Activated CD4-positive, CD25-positive, alpha-beta regulatory T cell treated with anti-CD3 and anti-CD28 coated beads, Interleukin-2, amount 50 U/mL, for 24 hours (primary cell): ENCODE data around the gene PEX14.

Experiments
- ATAC-seq, 2 donors: fragments of 150-1000 bp; cut with Tn5 transposase; one replicate each; pipeline ENCODE4 v1.10.0; 2021; ENCODE audit warnings: mild to moderate bottlenecking in 1 of 2, moderate library complexity in 1 of 2

PEX14 gene

GRCh38 chr1:10622910-10623685 lies 148.3 kb downstream of the PEX14 start:
- ATAC-seq, result no peak

- no peak for ATAC-seq
Observed at GRCh38 chr1:10623686-10624145, 149.0 kb downstream of the PEX14 start.

DNA sequence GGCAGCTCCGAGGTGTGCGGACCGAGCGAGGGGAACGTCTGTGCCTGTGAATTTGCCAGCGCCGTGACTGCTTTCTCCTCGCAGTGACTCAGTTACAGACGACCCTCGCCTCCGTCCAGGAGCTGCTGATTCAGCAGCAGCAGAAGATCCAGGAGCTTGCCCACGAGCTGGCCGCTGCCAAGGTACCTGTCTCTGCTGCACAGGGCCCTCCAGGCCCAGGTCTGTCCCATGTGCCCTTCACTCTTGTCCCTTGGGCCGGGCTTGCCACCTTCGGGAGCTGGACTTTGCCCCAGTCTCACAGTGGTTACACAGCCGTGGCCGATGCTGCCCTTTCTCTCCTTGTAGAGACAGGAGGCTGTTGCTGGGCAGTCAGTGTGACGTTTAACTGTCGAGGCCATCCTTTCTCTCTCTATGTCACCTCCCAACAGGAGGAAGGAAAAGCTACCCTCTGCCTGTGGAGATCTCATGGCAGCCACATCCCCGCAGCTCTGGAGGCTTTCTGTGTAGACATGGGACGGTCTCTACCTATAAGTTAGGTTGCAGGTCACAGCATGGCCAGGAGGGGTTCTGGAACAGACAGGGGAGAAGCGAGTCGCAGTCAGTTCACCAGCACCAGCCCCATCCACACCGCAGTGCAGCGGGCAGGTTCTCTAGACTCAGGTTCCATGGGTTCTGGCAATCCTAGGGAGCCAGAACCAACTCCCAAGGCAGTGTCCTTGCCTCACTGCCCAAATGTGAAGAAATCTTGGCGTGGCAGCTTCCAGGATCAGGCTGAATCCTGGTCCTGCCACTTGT lies 149.7 kb downstream of the PEX14 start:
- no peak for ATAC-seq

DNA sequence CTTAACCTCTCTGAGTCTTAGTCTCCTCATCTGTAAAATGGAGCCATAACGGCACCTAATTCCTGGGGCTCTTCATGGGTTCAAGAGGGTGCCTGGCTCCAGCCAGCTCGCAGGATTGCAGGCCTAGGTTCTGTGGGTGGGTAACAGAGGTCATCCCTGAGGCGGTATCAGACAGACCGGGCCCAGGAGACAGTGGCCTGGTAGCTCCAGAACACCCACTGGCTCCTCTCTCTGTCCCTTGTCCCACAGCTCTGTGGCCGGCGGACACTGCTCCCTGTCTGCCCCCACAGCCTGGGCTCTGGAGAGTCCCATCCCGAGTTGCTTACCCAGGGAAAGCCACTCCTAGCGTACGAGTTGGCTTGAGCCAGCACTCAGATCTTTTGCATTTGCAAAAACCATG lies 150.3 kb downstream of the PEX14 start:
- no peak for ATAC-seq

DNA sequence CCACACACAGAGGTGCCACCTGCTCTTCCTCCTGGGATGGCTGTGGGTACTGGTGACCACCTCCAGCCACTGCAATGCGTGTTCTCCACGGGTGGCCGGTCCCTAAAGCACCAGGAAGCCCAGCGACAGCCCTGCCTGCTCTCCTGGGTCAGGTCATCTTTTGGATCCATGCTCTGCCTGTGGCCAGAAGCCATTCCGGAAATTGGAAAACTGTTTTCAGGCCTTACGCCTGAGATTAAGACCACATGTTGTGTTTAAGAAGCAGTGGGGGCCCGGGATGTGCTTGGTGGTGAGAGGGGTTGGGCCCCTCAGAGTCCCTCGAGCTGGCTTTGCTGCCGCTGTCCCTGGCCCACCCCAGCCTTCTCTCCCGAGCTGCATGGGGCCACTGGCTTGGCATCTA lies 150.8 kb downstream of the PEX14 start:
- no peak for ATAC-seq

- no peak for ATAC-seq
Observed at GRCh38 chr1:10626131-10626731, 151.5 kb downstream of the PEX14 start.

GRCh38 chr1:10626791-10627410 lies 152.2 kb downstream of the PEX14 start:
- no peak for ATAC-seq

- ATAC-seq, result no peak
Observed at GRCh38 chr1:10628685-10629084, 153.9 kb downstream of the PEX14 start.

DNA sequence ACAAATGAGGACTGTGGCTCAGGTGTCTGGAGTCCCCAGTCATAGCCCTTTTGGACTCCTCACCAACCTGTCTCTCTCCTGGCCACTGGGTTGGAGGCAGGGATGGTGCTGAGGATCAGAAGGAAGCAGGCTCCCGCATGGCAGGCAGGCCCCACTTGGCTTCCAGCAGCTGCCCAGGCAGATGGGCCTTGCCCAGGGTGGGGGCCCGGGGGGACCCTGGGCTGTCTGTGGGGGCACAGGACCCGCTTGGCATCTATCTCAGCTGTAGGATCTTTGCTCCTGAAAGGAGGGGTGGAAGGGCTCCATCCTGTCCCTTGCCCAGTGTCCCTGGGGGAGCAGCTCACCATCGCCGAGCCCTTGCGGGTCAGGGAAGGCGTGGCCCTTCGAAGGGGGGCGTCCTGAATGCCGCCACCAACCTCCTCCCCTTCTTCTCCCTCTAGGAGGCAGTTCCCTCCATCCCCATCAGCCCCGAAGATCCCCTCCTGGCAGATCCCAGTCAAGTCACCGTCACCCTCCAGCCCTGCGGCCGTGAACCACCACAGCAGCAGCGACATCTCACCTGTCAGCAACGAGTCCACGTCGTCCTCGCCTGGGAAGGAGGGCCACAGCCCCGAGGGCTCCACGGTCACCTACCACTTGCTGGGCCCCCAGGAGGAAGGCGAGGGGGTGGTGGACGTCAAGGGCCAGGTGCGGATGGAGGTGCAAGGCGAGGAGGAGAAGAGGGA lies 154.5 kb downstream of the PEX14 start:
- no peak for ATAC-seq

GRCh38 chr1:10629816-10630571 lies 155.2 kb downstream of the PEX14 start:
- ATAC-seq, result no peak

GRCh38 chr1:10630661-10631120 lies 155.9 kb downstream of the PEX14 start:
- no peak for ATAC-seq

DNA sequence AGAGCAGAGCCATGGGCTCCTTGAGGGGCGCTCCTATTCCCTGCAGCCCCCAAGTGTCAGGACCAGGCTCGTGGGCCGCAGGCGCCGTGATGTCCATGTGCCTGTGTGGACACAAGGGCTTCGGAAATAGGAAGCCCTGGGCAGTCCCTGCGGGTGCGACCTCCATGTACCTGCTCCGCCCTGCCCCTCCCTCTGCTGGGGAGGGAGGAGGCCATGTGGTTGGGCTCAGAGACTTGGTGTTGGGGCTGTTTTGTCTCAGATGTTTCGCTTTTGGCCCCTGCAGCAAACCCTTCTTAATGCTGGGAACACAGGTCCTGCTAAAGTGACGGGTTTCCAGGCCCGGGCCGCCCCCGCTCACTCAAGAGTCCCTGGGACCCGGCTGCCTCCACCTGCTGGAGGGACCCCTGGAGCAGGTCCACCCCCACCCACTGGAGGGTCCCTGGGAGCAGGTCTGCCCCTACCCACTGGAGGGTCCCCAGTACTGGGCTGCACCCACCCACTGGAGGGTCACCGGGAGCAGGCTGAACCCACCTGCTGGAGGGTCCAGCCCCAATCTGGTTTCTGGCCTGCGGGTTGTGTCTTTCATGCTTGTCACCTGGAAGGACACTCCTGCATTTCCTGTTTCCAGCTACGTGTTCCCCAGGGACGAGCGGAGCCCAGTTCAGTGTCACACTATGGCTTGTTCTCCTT lies 156.5 kb downstream of the PEX14 start:
- ATAC-seq, result no peak

DNA sequence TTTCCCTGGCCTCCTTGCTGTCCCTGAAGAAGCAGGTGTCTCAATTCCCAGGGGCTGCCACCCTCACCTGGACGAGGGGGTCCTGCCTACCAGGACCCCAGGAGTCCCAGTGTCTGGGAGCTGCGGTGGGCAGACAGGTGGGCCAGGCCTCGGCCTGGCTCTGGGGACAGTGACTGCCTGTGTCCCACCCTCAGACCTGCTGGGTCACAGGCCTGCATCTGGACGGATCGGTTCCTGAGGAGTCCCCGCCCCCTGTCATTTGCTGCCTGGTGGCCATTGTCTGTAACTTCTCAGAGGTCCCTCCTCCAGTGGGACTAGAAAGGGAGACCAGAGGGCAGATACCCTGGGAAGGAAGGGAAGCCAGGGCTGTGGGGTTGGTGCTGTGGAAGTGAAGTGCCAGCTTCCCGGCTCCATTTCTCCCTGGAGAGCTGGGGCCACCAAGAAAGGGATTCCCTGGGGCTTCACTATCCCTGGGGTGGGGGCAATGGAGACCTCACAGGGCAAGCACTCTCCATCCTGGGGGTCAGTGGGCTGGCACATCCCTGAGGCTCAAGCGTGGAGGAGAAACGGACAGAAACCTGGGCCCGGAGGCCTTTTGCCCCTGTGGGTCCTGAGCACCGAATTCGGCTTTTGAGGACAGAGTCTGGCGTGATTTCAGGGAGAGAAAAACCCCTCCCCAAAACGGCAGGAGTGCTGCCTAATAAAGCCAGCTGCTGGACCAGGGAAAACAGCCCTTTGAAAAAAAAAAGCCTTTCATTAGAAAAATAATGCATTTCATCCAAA lies 157.3 kb downstream of the PEX14 start:
- no peak for ATAC-seq

DNA sequence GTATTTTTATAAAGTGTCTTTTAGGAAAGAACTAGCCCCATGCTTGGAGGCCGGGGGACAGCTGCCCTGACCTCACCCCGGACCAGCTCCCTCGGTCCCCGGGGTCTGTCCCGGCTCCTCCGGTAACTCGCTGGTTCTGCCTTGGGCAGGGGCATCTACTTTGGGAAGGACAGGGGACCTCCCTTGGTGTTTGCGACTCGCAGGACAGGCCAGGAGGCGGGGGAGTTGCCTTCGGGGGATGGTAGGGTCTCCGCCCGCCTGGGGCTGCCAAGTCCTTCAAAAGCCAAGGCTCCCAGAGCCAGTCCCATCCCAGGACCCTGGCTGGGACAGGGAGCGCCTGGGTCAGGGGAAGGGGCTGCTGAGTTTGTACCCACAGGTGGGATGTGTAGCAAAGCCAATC lies 157.9 kb downstream of the PEX14 start:
- no peak for ATAC-seq

DNA sequence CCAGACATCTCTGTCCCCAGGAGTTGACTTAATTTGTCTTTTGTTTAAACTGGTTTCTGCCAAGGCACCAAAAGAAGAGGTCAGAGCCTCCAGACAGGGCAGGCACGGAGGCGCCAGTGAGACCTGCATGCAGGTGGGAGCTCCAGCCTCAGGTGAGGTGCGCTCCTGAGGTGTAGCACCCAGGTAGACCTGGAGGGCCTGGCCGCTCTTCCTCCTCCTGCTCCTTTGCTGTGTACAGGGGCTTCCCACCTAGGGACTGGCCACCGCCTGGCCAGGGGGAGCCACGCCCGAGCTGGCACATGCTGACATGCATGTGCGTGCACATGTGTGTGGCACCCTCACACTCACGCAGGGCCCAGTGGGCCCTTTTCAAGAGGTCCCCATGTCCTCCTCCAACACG lies 158.7 kb downstream of the PEX14 start:
- ATAC-seq, result no peak

DNA sequence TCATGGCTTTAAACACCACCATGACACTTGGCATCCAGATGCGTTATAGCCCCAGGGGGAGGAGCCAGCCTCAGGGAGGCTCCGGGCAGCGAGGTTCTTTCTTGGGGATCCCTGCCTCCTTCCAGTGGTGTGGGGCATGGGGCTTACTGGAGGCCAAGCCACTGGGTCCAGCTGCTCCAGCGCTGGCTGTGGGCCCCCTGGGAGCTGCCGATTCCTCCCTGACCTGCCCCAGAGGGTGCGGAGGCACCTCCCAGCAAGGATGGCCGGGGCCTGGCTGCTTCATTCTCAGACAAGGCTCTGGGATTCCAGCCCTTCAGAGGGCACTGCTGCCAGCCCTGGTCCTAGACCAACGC lies 159.3 kb downstream of the PEX14 start:
- no peak for ATAC-seq

DNA sequence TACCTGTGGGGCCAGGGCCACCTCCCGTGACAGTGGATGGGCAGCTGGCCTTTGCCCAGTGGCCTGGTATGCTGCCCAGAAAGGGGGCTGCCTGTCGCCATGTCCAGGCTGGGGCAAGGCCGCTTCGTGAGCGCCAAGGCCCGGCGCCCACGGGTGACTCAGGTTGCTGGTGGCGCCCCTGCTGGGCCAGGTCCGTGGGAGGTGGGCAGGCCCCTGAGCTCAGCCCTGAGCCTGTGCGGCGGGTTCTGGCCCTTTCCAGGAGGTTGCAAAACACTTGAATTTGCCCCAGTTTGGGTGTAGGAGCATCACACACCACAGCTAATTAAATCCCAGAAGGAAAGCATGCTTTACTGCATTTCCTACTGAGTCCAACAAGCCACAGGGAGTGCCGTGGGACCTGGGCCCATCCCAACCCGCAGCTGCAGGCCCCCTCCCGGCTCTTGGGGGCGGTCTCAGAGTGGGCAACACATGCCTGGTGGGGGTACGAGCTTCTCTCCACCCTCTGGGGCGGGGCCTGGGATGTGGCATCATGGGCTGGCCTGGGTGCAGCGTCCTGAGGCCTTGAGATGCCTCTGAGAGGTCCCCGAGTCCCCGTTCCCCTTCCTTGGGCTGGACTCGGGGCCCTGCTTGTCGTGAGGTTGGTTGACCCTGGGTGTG lies 159.8 kb downstream of the PEX14 start:
- ATAC-seq, result no peak

GRCh38 chr1:10635085-10635896 lies 160.5 kb downstream of the PEX14 start:
- ATAC-seq, result no peak

- no peak for ATAC-seq
Observed at GRCh38 chr1:10635992-10636391, 161.2 kb downstream of the PEX14 start.
